HTR-8/SVneo (cell line): Measurements from ENCODE around the gene METTL25B.

Source experiments
- DNase-seq: peaks from one replicate; pipeline ENCODE4 v3.0.0; 2011; ENCODE audit warnings: low spot score, mixed read lengths; ENCODE audit not compliant: insufficient read length
- FAIRE-seq: peaks from 2 replicates; lab custom pipeline; 2011; peaks lifted over from hg19 to GRCh38; lab: Jason Lieb, UNC

The METTL25B gene

GRCh38 chr1:156766298-156767100 lies 38.2 kb downstream of the METTL25B start:
- no peak for FAIRE-seq
- DNase-seq = no peak

GRCh38 chr1:156767101-156767878 lies 39.0 kb downstream of the METTL25B start, which contains the start of gene PRCC:
TSS of gene PRCC (plus strand) at chr1:156767535. CDS start at chr1:156767772, 237 bp downstream.
- peak; percentile 9 for FAIRE-seq
- peak; percentile 90 for DNase-seq

GRCh38 chr1:156767879-156768604 lies 39.8 kb downstream of the METTL25B start:
- no peak for FAIRE-seq
- no peak for DNase-seq

GRCh38 chr1:156768610-156769295 lies 40.5 kb downstream of the METTL25B start:
- DNase-seq (no peak), FAIRE-seq (no peak)

GRCh38 chr1:156772222-156772621 lies 44.0 kb downstream of the METTL25B start:
- no peak for DNase-seq
- FAIRE-seq = no peak

- no peak for FAIRE-seq
Observed at GRCh38 chr1:156772728-156773497, 44.6 kb downstream of the METTL25B start.

GRCh38 chr1:156773607-156774006 lies 45.3 kb downstream of the METTL25B start:
- DNase-seq = no peak
- no peak for FAIRE-seq

More at GRCh38 chr1:156772728-156773497, 44.6 kb downstream of the METTL25B start:
- no peak for DNase-seq

- FAIRE-seq (no peak), DNase-seq (no peak)
Observed at GRCh38 chr1:156775799-156776198, 47.5 kb downstream of the METTL25B start.

GRCh38 chr1:156776942-156777341 lies 48.7 kb downstream of the METTL25B start:
- DNase-seq = no peak
- FAIRE-seq = no peak

- no peak for FAIRE-seq
Observed at GRCh38 chr1:156777573-156777972, 49.3 kb downstream of the METTL25B start.

GRCh38 chr1:156781585-156782186 lies 53.4 kb downstream of the METTL25B start:
- DNase-seq = no peak
- no peak for FAIRE-seq

More at GRCh38 chr1:156777573-156777972, 49.3 kb downstream of the METTL25B start:
- DNase-seq = no peak

GRCh38 chr1:156785458-156785857 lies 57.2 kb downstream of the METTL25B start:
- DNase-seq = no peak
- FAIRE-seq = no peak
